Stimulated activated CD4-positive, alpha-beta T cell treated with anti-CD3 and anti-CD28 coated beads, TNF-alpha, amount 100 ng/mL, for 24 hours (primary cell): ENCODE measurements around the gene RAB12.

Experiments used
- DNase-seq, 3 experiments: peaks; one replicate each; pipeline ENCODE4 v3.0.0-alpha.2; 2020; ENCODE audit warnings: low read depth in 3 of 3

The RAB12 gene

DNA sequence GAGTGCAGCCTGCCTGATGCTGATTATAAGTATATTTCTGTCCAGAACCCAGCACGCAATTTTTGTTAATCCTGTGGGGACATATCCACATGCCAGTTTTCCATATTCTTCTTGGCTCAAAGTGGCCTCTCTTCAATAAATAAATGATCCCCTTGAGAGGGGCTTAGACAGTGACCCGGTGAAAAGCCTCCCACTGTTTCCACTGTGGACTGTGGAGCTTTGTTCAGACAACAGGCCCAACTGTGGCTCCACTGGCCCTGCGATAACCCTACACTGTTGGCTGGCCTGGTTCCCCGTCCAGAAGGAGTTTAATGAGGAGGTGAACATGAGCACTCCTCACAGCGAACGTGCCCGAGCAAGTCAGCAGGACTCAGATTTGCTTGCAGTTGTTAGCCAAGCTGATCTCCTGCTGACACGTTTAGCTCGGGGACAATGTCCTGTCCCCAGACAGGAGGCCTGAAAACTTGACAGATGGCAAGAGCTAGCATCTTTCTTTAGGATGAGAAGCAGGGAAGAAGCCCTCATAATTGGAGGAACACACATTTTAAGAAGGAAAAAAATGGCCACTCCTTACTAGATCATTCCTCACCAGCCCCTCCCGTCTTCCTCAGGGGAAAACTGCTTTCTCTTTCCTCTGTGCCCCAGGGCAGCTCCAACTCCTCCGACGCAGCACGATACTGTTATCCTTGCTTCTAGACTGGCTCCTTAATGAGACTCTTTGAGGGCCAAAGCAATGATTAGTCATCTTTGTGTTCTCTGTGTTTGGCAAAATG is 76.1 kb downstream of the RAB12 start:
- no peak for DNase-seq

GRCh38 chr18:8685914-8686216 is 76.6 kb downstream of the RAB12 start:
- DNase-seq: no peak

- DNase-seq: no peak
Observed at GRCh38 chr18:8686611-8687010, 77.4 kb downstream of the RAB12 start.

GRCh38 chr18:8688216-8688800 is 79.1 kb downstream of the RAB12 start:
- DNase-seq: no peak

DNA sequence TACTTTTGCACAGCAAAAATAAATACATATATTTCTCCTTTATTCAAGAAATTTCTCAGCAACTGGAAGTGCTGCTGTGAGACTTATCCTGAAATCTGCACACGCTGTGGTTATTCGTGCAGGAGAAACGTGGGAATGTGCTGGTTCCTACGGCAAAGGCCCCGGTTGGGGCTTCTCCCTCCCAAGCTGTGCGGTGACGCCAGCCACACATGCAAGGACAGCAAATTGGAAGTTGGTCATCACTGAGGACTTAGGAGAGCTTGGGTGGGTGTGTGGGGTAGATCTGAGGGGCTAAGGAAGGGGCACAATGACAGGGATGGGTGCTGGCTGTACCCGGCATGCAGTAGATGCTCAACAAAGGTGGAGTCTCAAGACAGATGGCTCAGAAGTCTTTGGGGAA is 79.6 kb downstream of the RAB12 start:
- DNase-seq: no peak
